ENCODE data around the gene HEATR3.
A peak's percentile ranks its signal among the peaks of the same experiment; 100 is the strongest.

HEATR3 gene

DNA sequence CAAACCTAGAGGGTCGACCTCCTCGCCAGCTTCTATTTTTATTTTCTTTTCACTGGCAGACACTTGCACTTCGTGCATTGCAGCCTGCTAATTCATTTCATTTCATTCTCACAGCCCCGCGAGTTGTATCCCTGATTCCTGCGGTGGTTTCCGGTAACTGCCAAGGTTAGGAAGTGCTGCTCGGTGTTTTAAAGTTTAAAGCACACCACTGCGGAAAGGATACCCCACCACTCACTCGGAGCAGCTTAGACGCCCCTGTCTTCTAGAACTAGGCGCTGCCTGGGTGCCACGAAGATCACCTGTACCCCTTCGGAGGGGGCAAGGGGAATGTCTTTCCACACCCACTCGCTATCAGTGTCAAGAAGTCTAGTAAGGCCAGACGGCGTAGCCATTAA, 40.2 kb upstream of the HEATR3 start:
- DNase-seq (ENCODE audit: low read depth, low spot score): peak; percentile 15
- H3K4me3 ChIP-seq (ENCODE audit: low read depth, low read length): peak overlapping the region; percentile 83
- TF ChIP-seq CTCF (IDR thresholded peaks at IDR 0.05; ENCODE audit: low read depth, low read length): no peak
- in situ Hi-C loops (cut with HindIII; ENCODE audit: low sequenced_read_pairs): no loop called here

DNA sequence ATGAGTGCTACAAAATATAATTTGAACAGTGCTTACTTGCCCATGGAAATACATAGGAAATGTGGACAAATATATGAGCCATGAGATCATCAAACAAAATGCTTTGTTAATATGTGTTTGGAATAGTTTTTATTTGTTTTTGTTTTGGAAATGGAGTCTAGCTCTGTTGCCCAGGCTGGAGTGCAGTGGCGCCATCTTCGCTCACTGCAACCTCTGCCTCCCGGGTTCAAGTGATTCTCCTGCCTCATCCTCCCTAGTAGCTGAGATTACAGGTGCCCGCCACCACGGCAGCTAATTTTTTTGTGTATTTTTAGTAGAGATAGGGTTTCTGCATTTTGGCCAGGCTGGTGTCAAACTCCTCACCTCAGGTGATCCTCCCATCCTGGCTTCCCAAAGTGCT, 37.9 kb upstream of the HEATR3 start:
- TF ChIP-seq CTCF (IDR thresholded peaks at IDR 0.05; ENCODE audit: low read depth, low read length): no peak
- no peak overlapping the region for H3K4me3 ChIP-seq (ENCODE audit: low read depth, low read length)
- DNase-seq (ENCODE audit: low read depth, low spot score): no peak
- in situ Hi-C loops (cut with HindIII; ENCODE audit: low sequenced_read_pairs): no loop called here

DNA sequence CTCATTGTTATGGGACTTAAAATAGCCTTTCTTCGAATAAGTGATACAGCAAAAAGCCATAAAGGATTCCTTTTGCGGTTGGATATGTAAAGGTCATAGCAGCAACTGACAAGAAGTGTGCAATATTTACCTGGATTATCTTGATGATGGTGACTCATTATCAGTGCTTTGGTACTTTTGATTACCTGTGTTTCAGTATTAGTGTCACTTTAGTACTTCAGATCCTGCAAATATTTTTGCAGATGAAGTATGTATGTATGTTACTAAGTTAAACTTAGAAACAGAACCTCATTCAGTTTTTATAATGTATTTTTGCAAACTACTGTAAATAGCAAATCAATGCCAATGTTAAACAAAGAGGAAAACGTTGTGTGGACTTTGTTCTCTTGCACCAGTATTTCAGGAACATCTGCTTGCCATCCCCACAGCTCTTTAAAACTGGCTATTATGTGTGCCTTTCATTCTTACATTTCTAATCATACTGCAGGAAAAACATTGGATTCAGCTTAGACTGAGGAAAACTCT, 30.2 kb upstream of the HEATR3 start:
- DNase-seq (ENCODE audit: low read depth, low spot score): no peak
- H3K4me3 ChIP-seq (ENCODE audit: low read depth, low read length): no peak overlapping the region
- TF ChIP-seq CTCF (IDR thresholded peaks at IDR 0.05; ENCODE audit: low read depth, low read length): no peak
- in situ Hi-C loops (cut with HindIII; ENCODE audit: low sequenced_read_pairs): no loop called here

DNA sequence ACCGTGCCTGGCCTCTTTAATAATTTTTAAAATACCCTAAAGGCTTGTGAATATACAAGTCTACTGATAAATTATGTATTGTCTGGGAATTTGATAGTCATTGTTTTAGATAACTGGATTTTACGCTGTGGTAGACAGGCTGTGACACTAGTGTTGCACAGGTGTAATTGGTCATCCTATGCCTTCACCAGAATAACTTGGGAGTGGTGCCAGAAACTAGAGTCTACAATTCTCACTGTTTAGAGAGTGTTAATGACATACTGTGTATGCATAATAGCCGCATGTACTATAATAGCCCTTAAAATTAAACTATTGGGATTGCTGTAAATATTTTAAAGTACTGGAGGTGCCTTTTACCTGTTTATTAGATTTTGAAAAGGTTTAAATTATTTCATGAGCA, 29.3 kb upstream of the HEATR3 start:
- in situ Hi-C loops (cut with HindIII; ENCODE audit: low sequenced_read_pairs): no loop called here
- no peak for TF ChIP-seq CTCF (IDR thresholded peaks at IDR 0.05; ENCODE audit: low read depth, low read length)
- H3K4me3 ChIP-seq (ENCODE audit: low read depth, low read length): no peak overlapping the region

GRCh38 chr16:50037662-50038220, 28.0 kb upstream of the HEATR3 start:
- in situ Hi-C loops (cut with HindIII; ENCODE audit: low sequenced_read_pairs): no loop called here
- no peak for DNase-seq (ENCODE audit: low read depth, low spot score)
- H3K4me3 ChIP-seq (ENCODE audit: low read depth, low read length): no peak overlapping the region
- TF ChIP-seq CTCF (IDR thresholded peaks at IDR 0.05; ENCODE audit: low read depth, low read length): no peak

More for the DNA sequence above, 29.3 kb upstream of the HEATR3 start:
- DNase-seq (ENCODE audit: low read depth, low spot score): no peak

DNA sequence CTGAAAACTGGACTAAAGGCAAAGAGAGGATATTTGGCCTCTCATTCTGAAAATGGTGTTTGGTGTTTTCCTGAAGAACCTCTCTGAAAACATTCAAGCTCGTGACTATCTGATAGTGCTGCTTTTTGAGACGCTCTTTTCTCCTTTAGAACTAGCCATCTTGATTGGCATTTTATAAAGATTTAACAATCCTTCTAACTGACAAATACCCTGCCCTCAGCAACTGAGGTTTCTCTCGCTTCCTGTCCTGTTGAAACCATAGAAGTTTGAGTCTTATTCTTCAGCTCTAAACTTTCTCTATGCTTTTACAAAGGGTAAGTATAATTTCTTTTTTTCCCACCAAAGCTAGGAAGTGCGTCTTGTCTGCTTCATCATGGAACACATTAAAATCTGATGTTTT, 27.5 kb upstream of the HEATR3 start:
- no peak overlapping the region for H3K4me3 ChIP-seq (ENCODE audit: low read depth, low read length)
- TF ChIP-seq CTCF (IDR thresholded peaks at IDR 0.05; ENCODE audit: low read depth, low read length): no peak
- DNase-seq (ENCODE audit: low read depth, low spot score): no peak
- in situ Hi-C loops (cut with HindIII; ENCODE audit: low sequenced_read_pairs): no loop called here
